Esophagus mucosa (tissue), 1 donor: ENCODE results near the gene UNC93B1. TPM values are rescaled to one million over a fixed set of nuclear protein-coding genes. Genes with fewer than 3 reads are reported as not detected.

Experiments
- total RNA-seq: library from RNA; stranded (reverse); gene quantifications from one replicate; pipeline ENCODE4 v1.2.4, GENCODE V29; 2023
- donor health status: DM: yes; HTN: yes; CAD: no.

The UNC93B1 gene
- total RNA-seq, 1 donor from 2014 or later: 15.7 TPM

Other genes starting within 250 kb of the UNC93B1 start
- gene ALDH3B1, start 6.2 kb upstream of the UNC93B1 start, total RNA-seq: 2.5 TPM
- gene NDUFS8, start 26.6 kb upstream of the UNC93B1 start, total RNA-seq: 128 TPM
- 36.2 TPM for gene TCIRG1, start 34.9 kb upstream of the UNC93B1 start, total RNA-seq
- 2.3 TPM for gene CHKA, start 117.3 kb upstream of the UNC93B1 start, total RNA-seq
- 23.7 TPM for gene KMT5B, start 209.2 kb upstream of the UNC93B1 start, total RNA-seq